GM23338 (cell line): Measurements from ENCODE around the gene RBP3. TPM values are rescaled to one million over a fixed set of nuclear protein-coding genes. Genes with fewer than 3 reads are reported as not detected.

ENCODE experiments used
- ATAC-seq: fragments of 200-7000 bp; cut with Tn5 transposase; 3 replicates; pipeline ENCODE4 v1.9.1; 2020
- DNase-seq: peaks from one replicate; pipeline ENCODE4 v3.0.0-alpha.2; 2015; ENCODE audit warnings: low spot score
- H2AFZ ChIP-seq: fragments of 200-600 bp; sonication (generic); 2 replicates; pipeline ENCODE4 v1.8.0; 2016; ENCODE audit warnings: antibody characterized with exemption, mild to moderate bottlenecking, moderate library complexity
- H3F3A ChIP-seq: fragments of 200-600 bp; sonication (generic); replicated peaks from 2 replicates; pipeline ENCODE4 v1.8.0; 2017; ENCODE audit warnings: antibody characterized with exemption, mixed run types, low read depth
- H3K27ac ChIP-seq: fragments of 200-600 bp; sonication (generic); 2 replicates; pipeline ENCODE4 v1.6.1; 2016; ENCODE audit warnings: low read depth
- H3K27me3 ChIP-seq: fragments of 200-600 bp; sonication (generic); 2 replicates; pipeline ENCODE4 v1.8.0; 2016; ENCODE audit warnings: mild to moderate bottlenecking, mixed run types, moderate library complexity; ENCODE audit not compliant: insufficient read depth
- H3K36me3 ChIP-seq: fragments of 200-600 bp; sonication (generic); 2 replicates; pipeline ENCODE4 v1.8.0; 2016; ENCODE audit warnings: mild to moderate bottlenecking; ENCODE audit not compliant: insufficient read depth
- H3K4me1 ChIP-seq: fragments of 200-600 bp; sonication (generic); 2 replicates; pipeline ENCODE4 v1.8.0; 2016; ENCODE audit warnings: mild to moderate bottlenecking, moderate library complexity; ENCODE audit not compliant: insufficient read depth
- H3K4me2 ChIP-seq: fragments of 200-600 bp; sonication (generic); 2 replicates; pipeline ENCODE4 v1.7.1; 2017; ENCODE audit warnings: mixed run types
- H3K4me3 ChIP-seq: fragments of 200-600 bp; sonication (generic); 2 replicates; pipeline ENCODE4 v1.6.1; 2016; ENCODE audit warnings: mixed run types
- H3K79me2 ChIP-seq: fragments of 200-600 bp; sonication (generic); replicated peaks from 2 replicates; pipeline ENCODE4 v1.8.0; 2017; ENCODE audit warnings: mild to moderate bottlenecking; ENCODE audit not compliant: insufficient read depth
- H3K9me2 ChIP-seq: fragments of 200-600 bp; sonication (generic); 2 replicates; pipeline ENCODE4 v1.8.0; 2017; ENCODE audit not compliant: insufficient read depth
- H4K20me1 ChIP-seq: fragments of 200-600 bp; sonication (generic); replicated peaks from 2 replicates; pipeline ENCODE4 v1.8.0; 2017; ENCODE audit warnings: mild to moderate bottlenecking; ENCODE audit not compliant: insufficient read depth
- H3K27ac Mint-ChIP-seq: 2 replicates; pipeline ENCODE4 v1.8.0; 2020; ENCODE audit warnings: inconsistent platforms, mild to moderate bottlenecking, moderate library complexity, mixed read lengths
- H3K27me3 Mint-ChIP-seq: 3 replicates; pipeline ENCODE4 v1.8.0; 2022; ENCODE audit warnings: low read depth, mild to moderate bottlenecking, moderate library complexity, mixed read lengths, inconsistent platforms; ENCODE audit not compliant: insufficient read depth, poor library complexity
- H3K36me3 Mint-ChIP-seq: 3 replicates; pipeline ENCODE4 v1.8.0; 2021; ENCODE audit warnings: low read depth, mild to moderate bottlenecking, inconsistent platforms, moderate library complexity, mixed read lengths
- H3K4me1 Mint-ChIP-seq: 3 replicates; pipeline ENCODE4 v1.8.0; 2020; ENCODE audit warnings: mild to moderate bottlenecking, inconsistent platforms, mixed read lengths
- H3K4me3 Mint-ChIP-seq: 3 replicates; pipeline ENCODE4 v1.8.0; 2021; ENCODE audit warnings: moderate library complexity, mild to moderate bottlenecking, inconsistent platforms, mixed read lengths
- H3K9me3 Mint-ChIP-seq: 3 replicates; pipeline ENCODE4 v1.8.0; 2020; ENCODE audit warnings: moderate library complexity, mild to moderate bottlenecking, inconsistent platforms, mixed read lengths
- CTCF ChIP-seq, 2 experiments: fragments of 200-600 bp in 1 of 2; sonication (generic) in 1 of 2; conservative IDR thresholded peaks; 2 replicates each; pipeline versions ENCODE4 v1.5.1 to v1.6.1; 2016 to 2017; ENCODE audit warnings: antibody characterized with exemption in 2 of 2, low read depth in 2 of 2, mild to moderate bottlenecking in 2 of 2, moderate library complexity in 1 of 2
- ETS1 ChIP-seq: IDR thresholded peaks from 2 replicates; pipeline ENCODE4 v1.6.1; 2016; ENCODE audit warnings: antibody characterized with exemption
- EZH2 ChIP-seq: fragments of 200-600 bp; sonication (generic); IDR thresholded peaks from one replicate; pipeline ENCODE4 v1.8.0; 2017; ENCODE audit warnings: antibody characterized with exemption, mild to moderate bottlenecking, low read depth; ENCODE audit not compliant: unreplicated experiment
- JUNB ChIP-seq: IDR thresholded peaks from one replicate; pipeline ENCODE4 v1.6.1; 2016; ENCODE audit warnings: antibody characterized with exemption; ENCODE audit not compliant: unreplicated experiment
- NANOG ChIP-seq: IDR thresholded peaks from 2 replicates; pipeline ENCODE4 v1.6.1; 2016; ENCODE audit warnings: antibody characterized with exemption, borderline replicate concordance
- POLR2AphosphoS5 ChIP-seq: IDR thresholded peaks from 2 replicates; pipeline ENCODE4 v1.6.1; 2016; ENCODE audit warnings: antibody characterized with exemption, low read depth
- REST ChIP-seq: IDR thresholded peaks from one replicate; pipeline ENCODE4 v1.6.1; 2018; ENCODE audit warnings: antibody characterized with exemption; ENCODE audit not compliant: unreplicated experiment
- STAT1 ChIP-seq: IDR thresholded peaks from one replicate; pipeline ENCODE4 v1.6.1; 2016; ENCODE audit warnings: antibody characterized with exemption; ENCODE audit not compliant: unreplicated experiment
- ZNF114 ChIP-seq: fragments of 250-450 bp; sonication (Bioruptor Pico); IDR thresholded peaks from 2 replicates; pipeline ENCODE4 v1.5.0; 2020; ENCODE audit warnings: mild to moderate bottlenecking, moderate library complexity
- polyA plus RNA-seq: library from polyadenylated mRNA; unstranded; fragments of >200 nt; fragmentation: Nextera tagmentation; extraction: Ambion mirVana; gene quantifications from 2 replicates; pipeline ENCODE4 v1.2.1, GENCODE V29; 2016
- total RNA-seq: library from RNA; depleted of rRNA; stranded (reverse); fragments of >200 nt; shearing (Covaris generic); gene quantifications from 2 replicates; pipeline ENCODE4 v1.2.3, GENCODE V29; 2014

Gene RBP3
- total and polyA plus RNA-seq, 2 experiments from 2014 or later = not detected

- TF ChIP-seq ZNF114 (no peak), EZH2 (no peak), REST (no peak), JUNB (no peak), POLR2AphosphoS5 (no peak)
These were observed 15.2 kb upstream of the RBP3 start (continued) for GRCh38 chr10:47332946-47333345.

- Mint-ChIP-seq H3K4me3 (no peak overlapping the region), H3K4me1 (peaks cover 3% of the 10 kb centered on the region), H3K36me3 (no peaks in the 10 kb centered on the region), H3K9me3 (no peaks in the 10 kb centered on the region), H3K27ac (no peak overlapping the region), H3K27me3 (peaks cover 1% of the 10 kb centered on the region)
- Histone ChIP-seq H3K79me2 (no peaks in the 10 kb centered on the region), H3K4me1 (no peaks in the 10 kb centered on the region), H3K9me2 (no peaks in the 10 kb centered on the region), H3K36me3 (no peaks in the 10 kb centered on the region), H3F3A (no peaks in the 10 kb centered on the region), H3K4me3 (no peak overlapping the region), H3K27ac (no peak overlapping the region), H3K27me3 (no peaks in the 10 kb centered on the region), H3K4me2 (no peak overlapping the region), H2AFZ (no peak overlapping the region), H4K20me1 (no peaks in the 10 kb centered on the region)
- ATAC-seq (no peak), DNase-seq (no peak)
- TF ChIP-seq ETS1 (no peak), CTCF (conservative IDR thresholded peaks at IDR 0.05; ENCODE audit: low read depth in 2 of 2) (no peak), EZH2 (no peak), NANOG (no peak), POLR2AphosphoS5 (no peak), ZNF114 (no peak), STAT1 (no peak), REST (no peak)
These were observed 14.6 kb upstream of the RBP3 start for GRCh38 chr10:47333532-47333931.
